GM21390 (cell line): ENCODE data around the gene ENAH.

Source experiments
- ATAC-seq: cut with Tn5 transposase; IDR thresholded peaks from one replicate; pipeline ENCODE4 v1.9.1; 2021; ENCODE audit not compliant: unreplicated experiment

ENAH gene

GRCh38 chr1:225608014-225608796 is 44.7 kb downstream of the ENAH start:
- ATAC-seq, result no peak

GRCh38 chr1:225607355-225607754 is 45.6 kb downstream of the ENAH start:
- ATAC-seq, result no peak

- ATAC-seq, result no peak
Measured at GRCh38 chr1:225603538-225604354, 49.2 kb downstream of the ENAH start.

DNA sequence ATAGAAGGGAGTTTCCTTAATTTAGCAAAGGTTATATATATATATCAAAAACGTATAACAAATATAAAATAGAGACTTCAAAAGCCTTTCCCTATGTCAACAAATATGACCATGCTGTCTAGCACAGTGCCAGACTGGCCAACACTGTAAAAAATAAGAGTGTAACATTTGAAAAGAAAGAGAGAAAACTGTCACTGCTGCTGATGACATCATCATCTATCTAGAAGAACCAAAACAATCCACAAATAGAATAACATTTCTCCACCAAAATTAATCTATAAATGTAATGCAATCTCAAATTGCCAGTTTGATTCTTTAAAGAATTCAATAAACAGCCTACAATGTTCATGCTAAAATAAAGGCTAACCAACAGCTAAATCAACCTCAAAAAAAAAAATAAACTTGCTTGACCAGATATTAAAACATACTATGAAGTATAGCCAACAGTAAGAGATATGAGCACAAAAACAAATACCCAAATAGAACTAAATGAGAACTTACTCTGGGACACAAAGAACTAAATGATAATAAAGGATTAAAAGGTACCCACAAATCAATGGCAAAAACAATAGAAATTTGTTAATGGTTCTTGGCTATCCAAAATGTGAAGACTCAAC is 50.2 kb downstream of the ENAH start:
- ATAC-seq, result no peak

DNA sequence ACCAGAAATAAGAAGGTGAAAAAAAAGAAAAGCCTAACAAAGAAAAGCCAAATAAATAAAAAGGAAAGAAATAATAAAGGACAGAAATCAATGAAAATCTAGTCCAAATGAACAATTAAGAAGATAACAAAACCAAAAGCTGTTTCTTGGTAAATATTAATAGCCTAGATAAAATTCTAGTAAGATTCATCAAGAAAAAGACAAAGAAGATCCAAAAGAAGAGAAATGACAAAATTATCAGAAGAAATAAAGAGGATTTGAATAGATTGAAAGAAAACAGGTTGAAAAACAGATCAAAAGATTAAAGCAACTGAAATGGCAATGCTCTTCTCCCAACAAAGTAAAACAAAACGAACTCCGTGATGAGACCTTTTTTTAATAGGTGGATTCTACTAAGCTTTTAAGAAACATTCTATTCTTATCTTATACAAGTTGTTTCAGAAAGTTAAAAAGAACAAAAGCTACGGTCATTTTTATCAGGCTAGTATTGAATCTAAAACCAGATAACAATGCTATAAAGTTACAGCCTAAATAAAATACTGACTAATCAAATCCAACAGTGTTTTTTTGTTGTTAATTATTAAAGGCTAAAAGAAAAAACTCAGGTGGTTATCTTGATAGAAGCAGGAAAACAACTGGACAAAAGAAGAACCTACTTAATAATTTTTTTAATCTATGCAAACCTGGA is 50.9 kb downstream of the ENAH start:
- no peak for ATAC-seq

DNA sequence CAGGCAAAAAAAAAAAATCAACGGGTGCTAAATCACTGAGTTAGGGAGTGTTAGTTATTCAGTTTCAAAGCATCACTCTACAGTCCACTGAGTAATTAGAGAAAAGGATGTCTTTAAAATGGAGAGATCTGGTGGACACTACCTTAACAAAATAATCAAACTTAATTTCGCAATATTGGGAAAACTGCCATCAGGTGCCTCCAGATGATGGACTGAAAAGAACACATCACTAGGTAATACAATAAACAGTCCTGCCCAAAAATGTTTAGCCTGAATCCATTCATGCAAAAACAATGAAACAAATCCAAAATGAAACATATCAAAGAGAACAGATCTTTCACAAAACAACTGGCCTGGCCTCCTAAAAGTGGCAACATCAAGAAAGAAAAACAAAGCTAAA is 54.1 kb downstream of the ENAH start:
- no peak for ATAC-seq

GRCh38 chr1:225597926-225598575 is 54.9 kb downstream of the ENAH start:
- no peak for ATAC-seq

- no peak for ATAC-seq
Measured at GRCh38 chr1:225596736-225597135, 56.2 kb downstream of the ENAH start.

- no peak for ATAC-seq
Measured at GRCh38 chr1:225595974-225596551, 56.9 kb downstream of the ENAH start.

DNA sequence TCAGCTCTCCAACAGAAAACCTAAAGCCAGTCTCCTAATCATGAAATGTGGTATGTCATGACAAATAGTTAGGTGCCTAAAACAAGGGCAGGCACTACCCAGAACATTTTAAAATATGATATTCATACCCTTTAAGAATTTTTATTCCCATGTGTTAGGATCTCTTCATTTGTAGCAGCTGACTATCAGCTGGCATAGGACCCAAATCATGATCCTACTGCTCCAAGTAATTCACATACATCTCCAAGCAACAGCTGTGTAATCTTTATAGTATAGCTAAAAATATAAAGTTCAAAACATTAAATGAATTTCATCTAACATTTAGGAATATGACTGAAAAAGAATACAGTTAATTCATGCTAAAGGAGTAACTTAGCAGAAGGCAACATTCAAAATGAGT is 57.5 kb downstream of the ENAH start:
- ATAC-seq, result no peak

DNA sequence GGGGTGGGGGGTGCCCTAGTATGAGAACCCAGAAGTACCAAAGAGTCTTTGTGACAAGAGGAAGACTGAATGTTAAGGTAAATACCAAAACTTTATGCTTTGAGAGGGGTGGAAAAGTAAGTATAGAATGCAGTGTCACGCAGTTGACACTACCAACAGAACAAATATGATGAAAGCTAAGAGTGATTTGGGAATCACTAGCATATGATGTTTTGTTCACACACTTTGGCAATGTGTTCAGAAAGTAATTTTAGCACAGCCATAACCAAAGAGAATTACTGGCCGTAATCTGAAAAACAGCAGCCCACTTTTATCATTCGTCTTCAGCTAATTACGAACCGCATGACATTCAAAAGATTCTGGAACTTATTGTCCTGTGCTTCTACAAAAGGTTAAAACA is 59.5 kb downstream of the ENAH start:
- ATAC-seq, result no peak

DNA sequence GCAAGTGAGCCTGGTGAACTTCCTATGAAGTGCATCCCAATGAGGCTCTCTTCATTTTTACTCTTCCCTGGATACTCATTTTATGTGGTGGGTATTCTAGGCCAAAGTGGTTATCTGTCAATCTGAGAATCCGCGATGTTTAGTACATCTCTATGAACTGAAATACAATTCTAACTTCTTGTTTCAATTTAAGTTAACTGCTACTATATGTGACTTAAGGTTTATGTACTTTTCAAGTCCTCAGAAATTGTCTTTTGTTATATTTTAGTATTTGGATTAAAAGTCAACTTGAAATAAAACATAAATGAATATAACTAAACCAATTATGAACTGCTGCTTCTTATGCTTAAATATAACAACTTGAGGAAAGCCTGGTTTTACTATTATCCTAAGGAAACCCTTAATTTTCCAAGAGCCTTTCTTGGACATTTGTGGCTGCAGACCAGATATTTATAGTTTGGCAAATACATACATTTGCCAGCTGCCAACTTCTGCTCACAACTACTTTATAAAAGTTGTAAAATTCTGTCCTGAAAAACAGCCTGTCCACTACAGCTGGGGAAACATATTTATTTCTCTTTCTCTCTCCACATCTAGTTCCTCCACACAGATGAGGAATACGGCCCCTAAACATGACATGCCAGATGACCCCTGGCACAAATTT is 60.4 kb downstream of the ENAH start:
- no peak for ATAC-seq

GRCh38 chr1:225587310-225587709 is 65.6 kb downstream of the ENAH start:
- ATAC-seq, result no peak

DNA sequence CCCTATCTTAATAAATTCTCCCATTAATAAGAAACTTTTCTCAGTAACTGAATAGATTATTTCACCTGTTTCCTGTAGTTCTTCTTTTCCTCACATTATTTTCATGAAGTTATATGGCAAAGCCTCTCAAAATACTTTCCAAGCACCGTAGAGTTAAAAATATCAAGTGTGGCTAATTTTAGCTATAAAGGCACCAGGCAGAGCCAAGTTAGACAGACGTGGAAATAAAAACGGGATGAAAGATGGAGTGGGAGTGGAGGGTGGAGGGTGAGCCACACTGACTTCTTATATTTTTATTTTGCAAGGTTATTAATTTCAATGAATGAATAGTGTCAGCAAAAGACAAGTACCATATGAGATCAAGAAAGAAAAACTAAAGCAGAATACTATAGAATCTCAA is 71.7 kb downstream of the ENAH start:
- ATAC-seq, result no peak

DNA sequence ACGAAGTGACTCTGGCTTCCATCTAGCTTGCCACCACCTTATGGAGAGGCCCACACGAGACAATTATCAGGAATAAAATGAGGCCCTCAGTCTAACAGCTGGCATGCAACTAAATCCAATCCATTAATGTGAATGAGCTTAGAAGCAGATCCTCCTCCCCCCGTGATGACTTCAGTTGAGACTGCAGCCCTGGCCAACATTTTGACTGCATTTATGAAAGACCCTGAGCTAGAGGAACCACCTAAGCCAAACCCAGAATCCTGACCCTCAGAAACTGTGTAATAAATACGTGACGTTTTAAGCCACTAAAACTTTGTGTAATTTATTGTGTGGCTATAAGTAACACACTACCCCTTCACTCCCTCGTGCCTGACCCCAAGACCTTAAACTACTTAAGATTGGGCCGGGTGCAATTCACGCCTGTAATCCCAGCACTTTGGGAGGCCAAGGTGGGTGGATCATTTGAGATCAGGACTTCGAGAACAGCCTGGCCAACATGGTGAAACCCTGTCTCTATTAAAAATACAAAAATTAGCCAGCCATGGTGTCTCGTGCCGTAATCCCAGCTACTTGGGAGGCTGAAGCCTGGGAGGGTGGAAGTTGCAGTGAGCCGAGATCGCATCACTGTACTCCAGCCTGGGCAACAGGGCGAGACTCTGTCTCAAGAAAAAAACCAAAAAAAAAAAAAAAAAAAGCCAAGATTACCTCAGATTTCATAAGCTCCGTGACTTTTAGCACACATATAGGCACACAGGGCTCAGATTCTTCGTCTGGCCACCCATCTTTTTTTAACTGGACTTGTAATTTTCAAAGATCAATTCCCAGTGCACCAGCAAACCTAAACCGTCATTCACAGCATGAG is 72.5 kb downstream of the ENAH start:
- no peak for ATAC-seq

GRCh38 chr1:225578251-225578977 is 74.5 kb downstream of the ENAH start:
- ATAC-seq, result no peak

- no peak for ATAC-seq
Measured at GRCh38 chr1:225577241-225577640, 75.7 kb downstream of the ENAH start.

DNA sequence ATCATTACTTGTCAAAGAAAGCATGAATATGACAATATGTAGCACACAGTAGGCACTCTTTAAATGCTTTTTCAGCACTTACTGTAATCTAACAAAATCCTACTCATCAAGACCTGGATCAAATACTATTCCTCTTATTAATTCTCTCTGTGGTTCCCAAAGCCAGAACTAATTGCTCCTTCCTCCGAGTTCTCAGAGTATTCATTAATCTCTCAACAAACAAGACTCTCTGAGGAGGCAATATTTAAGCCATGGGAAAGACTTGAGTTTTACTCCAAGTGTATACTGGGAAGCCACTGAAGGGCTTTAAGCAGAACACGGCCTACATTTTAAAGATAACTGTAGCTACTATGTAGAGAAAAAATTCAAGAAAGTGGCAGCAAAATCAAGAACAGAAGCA is 79.7 kb downstream of the ENAH start:
- no peak for ATAC-seq
